ENCODE data around the gene ANKRD33B. TPM values are rescaled to one million over a fixed set of nuclear protein-coding genes. Genes with fewer than 3 reads are reported as not detected.
"Not testable (repeated sequence)": the region's sequence is repeated elsewhere in the genome, so short reads cannot be mapped to it uniquely, and the experiment has no call there.

Gene ANKRD33B
- total RNA-seq, 1 donor from 2014 or later = 170 TPM

DNA sequence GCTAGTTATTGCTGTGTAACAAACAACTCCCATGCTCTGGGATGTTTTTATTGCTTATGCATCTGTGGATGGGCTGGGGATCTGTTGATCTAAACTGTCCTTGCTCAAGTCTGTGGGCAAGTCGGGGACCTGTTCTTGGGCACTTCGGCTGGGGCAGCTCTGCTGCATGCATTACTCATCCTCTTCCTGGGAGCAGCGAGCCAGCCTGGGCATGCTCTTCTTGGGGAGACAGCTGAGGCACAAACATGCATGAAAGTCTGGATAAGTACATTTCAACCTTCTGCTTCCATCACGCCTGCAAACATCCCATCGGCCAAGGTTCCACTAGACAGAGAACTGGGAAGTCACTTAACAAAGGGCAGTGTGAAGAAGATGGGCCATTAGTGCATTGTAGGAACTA is 66.3 kb downstream of the ANKRD33B start:
- no peaks in the 10 kb centered on the region for H3K27me3 Mint-ChIP-seq
- DNase-seq (no peak), ATAC-seq (ENCODE audit: low read depth) (no peak)
- peak overlapping the region; percentile 84 for H3K4me3 Mint-ChIP-seq
- peaks cover 91% of the 10 kb centered on the region for H3K4me1 Mint-ChIP-seq
- ChIA-PET CTCF (interaction anchor here (0.6 to 7.5 kb wide), 3 partner anchors 64 to 182 kb away, joined by 3 to 156 read pairs (median 4); no protein-coding TSS in a partner anchor), POLR2A (interaction anchor here (0.9 to 6.4 kb wide), 4 partner anchors 22 to 277 kb away, joined by 3 to 54 read pairs (median 6); partner anchors contain the start of gene ANKRD33B)
- peaks cover 39% of the 10 kb centered on the region for H3K36me3 Mint-ChIP-seq (ENCODE audit: low read depth)
- peak overlapping the region; percentile 99 for H3K27ac Mint-ChIP-seq
- H3K9me3 Mint-ChIP-seq = no peaks in the 10 kb centered on the region
- intact Hi-C loops (cut with micrococcal nuclease) = loop anchor here (10.0 kb wide), 1 partner anchor 105 kb away; no protein-coding TSS in a partner anchor
- TF ChIP-seq, protein P1, sequence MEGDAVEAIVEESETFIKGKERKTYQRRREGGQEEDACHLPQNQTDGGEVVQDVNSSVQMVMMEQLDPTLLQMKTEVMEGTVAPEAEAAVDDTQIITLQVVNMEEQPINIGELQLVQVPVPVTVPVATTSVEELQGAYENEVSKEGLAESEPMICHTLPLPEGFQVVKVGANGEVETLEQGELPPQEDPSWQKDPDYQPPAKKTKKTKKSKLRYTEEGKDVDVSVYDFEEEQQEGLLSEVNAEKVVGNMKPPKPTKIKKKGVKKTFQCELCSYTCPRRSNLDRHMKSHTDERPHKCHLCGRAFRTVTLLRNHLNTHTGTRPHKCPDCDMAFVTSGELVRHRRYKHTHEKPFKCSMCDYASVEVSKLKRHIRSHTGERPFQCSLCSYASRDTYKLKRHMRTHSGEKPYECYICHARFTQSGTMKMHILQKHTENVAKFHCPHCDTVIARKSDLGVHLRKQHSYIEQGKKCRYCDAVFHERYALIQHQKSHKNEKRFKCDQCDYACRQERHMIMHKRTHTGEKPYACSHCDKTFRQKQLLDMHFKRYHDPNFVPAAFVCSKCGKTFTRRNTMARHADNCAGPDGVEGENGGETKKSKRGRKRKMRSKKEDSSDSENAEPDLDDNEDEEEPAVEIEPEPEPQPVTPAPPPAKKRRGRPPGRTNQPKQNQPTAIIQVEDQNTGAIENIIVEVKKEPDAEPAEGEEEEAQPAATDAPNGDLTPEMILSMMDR (IDR thresholded peaks at IDR 0.05) = no peak

DNA sequence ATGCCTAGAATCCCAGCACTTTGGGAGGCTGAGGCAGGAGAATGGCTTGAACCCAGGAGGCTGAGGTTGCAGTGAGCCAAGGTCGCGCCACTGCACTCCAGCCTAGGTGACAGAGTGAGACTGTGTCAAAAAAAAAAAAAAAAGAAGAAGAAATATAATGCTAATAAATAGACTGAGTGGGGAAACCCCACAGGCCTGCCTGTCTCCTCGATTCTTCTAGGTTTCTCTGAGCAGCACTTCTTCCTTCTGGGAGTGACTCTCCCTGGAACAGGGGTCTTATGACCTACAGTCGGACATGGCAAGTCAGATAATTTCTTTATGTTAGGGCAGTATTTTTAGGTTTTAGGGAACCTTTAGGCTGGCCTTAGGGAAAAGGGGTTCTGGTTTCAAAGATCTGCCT is 66.9 kb downstream of the ANKRD33B start:
- DNase-seq; H3K27me3 Mint-ChIP-seq; ATAC-seq (ENCODE audit: low read depth); H3K9me3 Mint-ChIP-seq: not testable (repeated sequence)
- POLR2A ChIA-PET = interaction anchor here (2.4 to 6.4 kb wide), 3 partner anchors 24 to 66 kb away, joined by 12 to 158 read pairs (median 43); partner anchors contain the start of gene ANKRD33B
- Mint-ChIP-seq H3K27ac (peak overlapping the region; percentile 99), H3K4me3 (peak overlapping the region; percentile 84), H3K36me3 (ENCODE audit: low read depth) (peaks cover 37% of the 10 kb centered on the region), H3K4me1 (peaks cover 96% of the 10 kb centered on the region)
- intact Hi-C loops (cut with micrococcal nuclease) = loop anchor here (1.0 to 10.0 kb wide), 2 partner anchors 104 to 277 kb away; partner anchors contain the start of gene MARCHF6
- CTCF ChIA-PET = interaction anchor here (1.1 to 2.2 kb wide), 2 partner anchors 21 to 178 kb away, joined by 3 to 16 read pairs; no protein-coding TSS in a partner anchor

DNA sequence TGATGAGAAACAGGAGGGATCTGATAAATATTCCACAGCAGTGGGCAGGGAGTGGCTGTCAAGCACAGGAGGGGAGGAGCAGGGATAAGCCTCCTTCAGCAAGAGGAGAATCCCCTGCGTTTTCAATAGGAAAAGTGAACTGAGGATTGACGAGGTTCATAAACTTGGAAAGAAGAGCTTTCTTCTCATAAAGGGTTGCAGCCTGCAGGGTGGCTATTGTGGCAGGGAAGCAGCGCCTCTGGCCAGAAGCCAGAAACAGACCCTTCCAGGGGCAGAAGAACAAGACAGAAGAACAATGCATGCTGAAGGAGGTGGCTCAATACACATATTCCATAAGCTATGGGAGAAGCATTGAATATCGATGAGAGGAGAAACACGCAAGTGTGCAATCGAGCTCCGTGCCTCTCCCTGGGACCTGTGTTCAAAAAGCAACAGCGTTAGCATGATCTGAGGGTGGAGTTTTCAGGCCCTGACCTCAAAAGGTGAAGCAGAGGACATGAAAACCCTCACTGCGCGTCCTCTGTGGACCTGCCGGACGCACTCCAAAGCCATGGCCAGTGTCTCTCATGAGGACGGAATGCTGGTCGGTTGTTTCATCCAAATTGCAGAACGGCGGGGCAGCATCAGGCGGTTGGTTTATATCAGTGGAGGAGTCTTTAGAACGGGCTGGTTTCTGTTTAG is 67.6 kb downstream of the ANKRD33B start:
- H3K27me3 Mint-ChIP-seq = no peaks in the 10 kb centered on the region
- TF ChIP-seq, protein P1 (IDR thresholded peaks at IDR 0.05) = no peak
- peak overlapping the region; percentile 99 for H3K27ac Mint-ChIP-seq
- peaks cover 34% of the 10 kb centered on the region for H3K36me3 Mint-ChIP-seq (ENCODE audit: low read depth)
- CTCF ChIA-PET = interaction anchor here (0.5 to 2.2 kb wide), 4 partner anchors 22 to 178 kb away, joined by 3 to 16 read pairs (median 3); partner anchors contain the start of gene ANKRD33B
- H3K4me1 Mint-ChIP-seq = peaks cover 98% of the 10 kb centered on the region
- H3K9me3 Mint-ChIP-seq = no peaks in the 10 kb centered on the region
- intact Hi-C loops (cut with micrococcal nuclease) = loop anchor here (1.0 to 10.0 kb wide), 2 partner anchors 103 to 278 kb away; partner anchors contain the start of gene MARCHF6
- DNase-seq (no peak), ATAC-seq (ENCODE audit: low read depth) (peak; percentile 2)
- POLR2A ChIA-PET = interaction anchor here (1.4 to 6.4 kb wide), 9 partner anchors 12 to 381 kb away, joined by 4 to 158 read pairs (median 15); partner anchors contain the start of genes ANKRD33B, ATPSCKMT, CCT5 and MARCHF6
- H3K4me3 Mint-ChIP-seq = peak overlapping the region; percentile 84

DNA sequence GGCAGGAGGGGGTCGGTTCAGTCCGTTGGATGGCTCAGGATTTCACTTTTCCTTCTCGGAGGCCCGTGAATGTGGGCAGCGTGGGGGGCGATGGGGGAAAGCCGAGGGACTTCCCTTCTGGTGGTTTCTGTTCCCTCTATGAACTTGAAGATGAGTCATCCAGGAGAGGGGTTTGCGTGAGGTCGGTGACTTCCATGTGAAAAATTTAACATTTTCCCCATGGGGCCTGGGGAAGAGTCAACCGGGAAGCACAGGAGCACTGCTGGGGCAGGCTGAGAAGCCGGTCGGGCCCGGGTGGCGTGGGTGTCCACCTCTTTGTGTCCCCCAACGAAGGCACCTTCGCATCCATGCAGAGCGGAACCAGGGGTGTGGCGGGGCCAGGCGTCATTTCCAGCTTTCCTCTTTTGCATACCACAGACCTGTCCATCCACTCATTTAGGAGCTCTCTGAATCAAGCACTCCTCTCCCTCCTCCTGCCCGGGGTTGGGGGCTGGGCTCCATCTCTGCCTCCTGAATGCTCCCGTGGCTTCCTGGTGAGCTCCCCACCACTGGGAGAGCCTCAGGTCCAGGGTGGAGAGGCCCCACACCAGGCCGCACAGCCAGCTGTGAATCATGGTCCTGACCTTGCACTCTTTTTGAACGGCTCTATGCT is 68.4 kb downstream of the ANKRD33B start:
- ChIA-PET POLR2A (interaction anchor here (0.6 to 6.4 kb wide), 20 partner anchors 11 to 382 kb away, joined by 3 to 158 read pairs (median 7); partner anchors contain the start of genes ANKRD33B, ATPSCKMT, CCT5 and DAP), CTCF (interaction anchor here (0.5 to 2.2 kb wide), 5 partner anchors 24 to 179 kb away, joined by 3 to 16 read pairs (median 3); partner anchors contain the start of gene ANKRD33B)
- H3K27ac Mint-ChIP-seq = peak overlapping the region; percentile 99
- peak overlapping the region; percentile 84 for H3K4me3 Mint-ChIP-seq
- H3K9me3 Mint-ChIP-seq = no peaks in the 10 kb centered on the region
- ATAC-seq (ENCODE audit: low read depth) (peak; percentile 39), DNase-seq (peak; percentile 77)
- intact Hi-C loops (cut with micrococcal nuclease) = loop anchor here (1.0 to 10.0 kb wide), 5 partner anchors 25 to 127 kb away; partner anchors contain the start of gene ANKRD33B
- peaks cover 97% of the 10 kb centered on the region for H3K4me1 Mint-ChIP-seq
- H3K36me3 Mint-ChIP-seq (ENCODE audit: low read depth) = peaks cover 33% of the 10 kb centered on the region
- H3K27me3 Mint-ChIP-seq = no peaks in the 10 kb centered on the region
- TF ChIP-seq, protein P1 (IDR thresholded peaks at IDR 0.05) = no peak

All from activated B cell treated with CpG ODN at 0.5 μM for 24 hours (primary cell).